GM18505 (cell line): ENCODE measurements around the gene CRHR1.

Experiments used
- ATAC-seq: cut with Tn5 transposase; IDR thresholded peaks from one replicate; pipeline ENCODE4 v1.9.1; 2021; ENCODE audit not compliant: unreplicated experiment
- POLR2A ChIP-seq: IDR thresholded peaks from 4 replicates; pipeline ENCODE4 v1.6.1; 2011; ENCODE audit warnings: borderline replicate concordance; ENCODE audit not compliant: insufficient read depth, insufficient read length; ENCODE audit errors: extremely low read depth

Gene CRHR1

GRCh38 chr17:45813048-45813725 lies 29.1 kb downstream of the CRHR1 start:
- TF ChIP-seq POLR2A = no peak
- ATAC-seq = no peak

GRCh38 chr17:45814622-45815606 lies 30.8 kb downstream of the CRHR1 start:
- no peak for TF ChIP-seq POLR2A
- ATAC-seq = no peak

DNA sequence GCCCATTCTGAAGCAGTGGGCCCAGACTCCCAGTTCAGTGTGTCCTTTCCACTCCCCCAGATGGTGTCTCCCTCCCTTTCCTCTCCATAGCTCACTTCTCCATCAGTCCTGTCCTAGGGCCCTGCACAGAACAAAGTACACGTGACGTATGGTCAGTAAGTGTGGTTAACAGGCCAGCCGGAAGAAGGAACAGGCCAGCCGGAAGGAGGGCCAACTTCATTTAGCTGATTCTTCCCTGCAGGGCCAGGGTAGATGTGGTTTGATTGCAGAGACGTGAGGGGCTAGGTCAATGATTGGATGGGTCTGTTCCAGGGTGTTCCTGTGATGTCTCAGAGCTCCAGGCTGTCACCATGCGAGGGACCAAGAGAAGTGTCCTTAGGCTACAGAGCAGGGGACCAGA lies 31.6 kb downstream of the CRHR1 start:
- TF ChIP-seq POLR2A = no peak
- no peak for ATAC-seq

GRCh38 chr17:45818041-45818440 lies 33.9 kb downstream of the CRHR1 start:
- TF ChIP-seq POLR2A = no peak
- ATAC-seq = no peak

- ATAC-seq = no peak
- no peak for TF ChIP-seq POLR2A
Measured at GRCh38 chr17:45818699-45819098, 34.6 kb downstream of the CRHR1 start.

DNA sequence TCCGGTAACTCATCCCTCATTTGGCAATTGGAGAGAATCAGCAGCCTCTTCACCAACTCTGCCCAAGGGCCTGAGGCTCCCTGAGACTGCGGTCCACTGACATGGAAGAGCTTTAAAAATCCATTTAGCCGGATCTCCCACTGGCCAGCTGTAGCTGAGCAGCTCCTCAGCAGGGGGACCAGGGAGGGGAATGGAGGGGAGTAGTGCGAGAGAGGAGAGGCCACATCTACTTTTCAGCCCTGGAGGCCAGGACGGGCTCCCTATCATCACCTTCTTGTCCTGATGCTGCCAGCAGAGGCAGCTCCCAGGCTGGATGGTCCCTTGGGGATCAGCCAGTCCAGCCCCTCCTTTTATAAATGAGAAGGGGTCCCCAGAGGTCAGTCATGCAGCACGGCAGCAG lies 35.5 kb downstream of the CRHR1 start:
- no peak for TF ChIP-seq POLR2A

GRCh38 chr17:45820052-45820780 lies 36.1 kb downstream of the CRHR1 start:
- no peak for ATAC-seq
- no peak for TF ChIP-seq POLR2A

More for the DNA sequence above, 35.5 kb downstream of the CRHR1 start:
- ATAC-seq = no peak

GRCh38 chr17:45821147-45821546 lies 37.0 kb downstream of the CRHR1 start:
- TF ChIP-seq POLR2A = no peak

DNA sequence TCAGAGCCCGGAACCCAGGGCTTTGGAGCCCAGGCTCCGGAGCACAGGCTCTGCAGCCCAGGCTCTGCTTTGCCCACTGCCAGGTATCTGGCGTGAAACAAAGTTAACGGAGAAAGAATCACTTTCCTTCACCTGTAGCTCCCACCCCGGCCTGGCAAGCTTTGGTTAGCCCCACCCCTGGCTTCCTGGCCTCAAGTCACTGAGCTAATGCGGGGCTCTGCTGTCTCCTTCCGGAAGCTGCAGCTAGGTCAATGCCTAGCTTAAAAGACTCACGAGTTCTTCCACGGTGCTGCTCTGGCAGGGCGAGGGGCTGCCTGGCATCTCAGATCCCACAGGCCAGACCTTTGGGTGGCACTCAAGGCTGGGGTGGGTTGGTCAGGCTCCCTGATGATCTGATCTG lies 39.5 kb downstream of the CRHR1 start:
- TF ChIP-seq POLR2A = no peak
- ATAC-seq = no peak

More at GRCh38 chr17:45821147-45821546, 37.0 kb downstream of the CRHR1 start:
- no peak for ATAC-seq

DNA sequence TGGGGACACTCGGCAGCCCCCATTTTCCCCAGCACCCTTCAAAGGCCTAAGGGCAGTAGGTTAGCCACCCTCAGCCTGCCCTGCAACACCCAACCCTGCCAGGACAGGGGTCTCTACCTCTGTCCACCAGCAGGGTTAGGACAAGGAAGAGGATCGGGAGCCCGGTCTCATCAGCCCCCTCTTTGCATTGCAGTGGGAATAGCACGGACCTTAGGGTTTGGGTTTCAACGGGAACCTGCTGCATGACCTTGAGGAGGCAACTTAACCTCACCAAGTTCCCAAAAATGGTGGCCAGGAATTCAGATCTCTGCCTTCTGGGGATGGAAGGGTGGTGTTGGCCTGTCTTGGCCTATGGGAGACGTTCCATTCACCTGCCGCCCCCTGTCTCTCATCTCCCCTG lies 40.4 kb downstream of the CRHR1 start:
- ATAC-seq = no peak
- no peak for TF ChIP-seq POLR2A

DNA sequence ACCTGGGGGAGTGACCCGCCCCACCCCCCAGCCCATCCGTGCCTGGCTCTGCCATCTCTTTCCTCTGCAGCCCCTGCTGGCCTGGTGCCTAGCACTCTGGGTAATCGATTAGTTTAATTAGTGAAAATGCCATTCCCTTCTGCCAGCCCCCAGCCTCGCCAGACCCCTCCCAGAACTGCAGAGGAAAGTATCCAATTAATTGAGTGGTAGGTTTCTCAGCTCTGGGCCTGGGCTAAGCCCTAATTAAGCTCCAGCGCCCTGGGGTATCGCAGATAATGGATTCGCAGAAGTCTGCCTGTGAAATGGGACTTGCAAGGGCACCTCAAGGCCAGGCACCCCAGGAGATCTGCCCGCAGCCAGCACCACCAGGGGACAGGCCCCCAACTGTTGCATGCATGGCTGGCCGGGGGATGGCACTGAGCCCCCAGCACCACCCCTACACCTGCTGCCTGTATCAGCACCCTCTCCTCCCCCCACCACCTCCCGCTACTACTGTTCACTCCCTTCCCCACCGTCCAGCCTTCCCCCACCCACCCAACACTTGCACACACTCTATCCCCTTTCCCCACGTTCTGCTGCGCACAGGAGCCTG lies 40.9 kb downstream of the CRHR1 start:
- no peak for TF ChIP-seq POLR2A
- ATAC-seq = no peak

GRCh38 chr17:45825792-45826191 lies 41.7 kb downstream of the CRHR1 start:
- TF ChIP-seq POLR2A = no peak
- ATAC-seq = no peak
